Adrenal gland (tissue), 12 donors: ENCODE data around the gene MATN1. TPM values are rescaled to one million over a fixed set of nuclear protein-coding genes. Genes with fewer than 3 reads are reported as not detected.
A peak's percentile ranks its signal among the peaks of the same experiment; 100 is the strongest.

Source experiments
- DNase-seq, 7 donors: peaks; one replicate each; pipeline ENCODE4 v3.0.0-alpha.2; 2019 to 2020
- H3K27ac ChIP-seq, 5 donors: fragments of 200-600 bp; sonication (generic) in 4 of 5; 1 replicate in 3 of 5; 2 replicates in 2 of 5; pipeline versions ENCODE4 v1.5.1 to v1.8.0; 2016 to 2020; ENCODE audit warnings: mild to moderate bottlenecking in 1 of 5
- H3K27me3 ChIP-seq: fragments of 200-600 bp; 2 replicates; pipeline ENCODE4 v1.8.0; 2021
- H3K36me3 ChIP-seq, 2 donors: fragments of 200-600 bp; replicated peaks in 1 of 2; 1 replicate in 1 of 2; 2 replicates in 1 of 2; pipeline versions ENCODE4 v1.5.1 to v1.8.0; 2018 to 2022
- H3K4me1 ChIP-seq, 2 donors: fragments of 200-600 bp; replicated peaks in 1 of 2; 1 replicate in 1 of 2; 2 replicates in 1 of 2; pipeline versions ENCODE4 v1.5.1 to v1.8.0; 2018 to 2021
- H3K4me3 ChIP-seq, 4 donors: fragments of 200-600 bp; sonication (generic) in 3 of 4; one replicate each; pipeline ENCODE4 v1.5.1; 2016 to 2018
- H3K9me3 ChIP-seq, 3 donors: fragments of 200-600 bp; sonication (generic) in 1 of 3; replicated peaks in 1 of 3; 1 replicate in 2 of 3; 2 replicates in 1 of 3; pipeline versions ENCODE4 v1.5.1 to v1.8.0; 2016 to 2021
- CTCF ChIP-seq, 6 experiments: fragments of 450-650 bp in 4 of 6; fragments of 200-600 bp in 2 of 6; sonication (generic) in 1 of 6; IDR thresholded peaks; 1 replicate in 5 of 6; 2 replicates in 1 of 6; pipeline versions ENCODE4 v1.5.1 to v1.8.0; 2016 to 2021; ENCODE audit warnings: antibody characterized with exemption in 6 of 6, mild to moderate bottlenecking in 2 of 6, moderate library complexity in 1 of 6
- POLR2A ChIP-seq, 2 donors: fragments of 450-650 bp; IDR thresholded peaks; one replicate each; pipeline ENCODE4 v1.6.1; 2017; ENCODE audit warnings: antibody characterized with exemption in 2 of 2, mild to moderate bottlenecking in 2 of 2, moderate library complexity in 1 of 2
- WGBS, 4 donors: extraction: QIAGEN DNeasy Blood & Tissue Kit in 2 of 4; methylation state at CpG; one replicate each; pipeline versions ENCODE4 v1.1.5 to v1.1.7; 2013 to 2017; 5-methylcytosine and 5-hydroxymethylcytosine counted together
- intact Hi-C, 2 donors: fragments of 100-400 bp; cut with DNase I; formaldehyde crosslinking; loops; one replicate each; pipeline versions ENCODE4 v1.14.1 to v1.15.0; 2022 to 2023
- polyA plus RNA-seq, 3 donors: library from polyadenylated mRNA; stranded (reverse); fragments of 200-250 nt in 2 of 3; fragments of 350-450 nt in 1 of 3; fragmentation: Illumina TruSeq in 1 of 3; extraction: RNeasy Lipid Tissue Mini Kit (QIAGEN cat#74804) in 1 of 3; gene quantifications; one replicate each; pipeline ENCODE4 v1.2.3, GENCODE V29; 2013 to 2014
- total RNA-seq, 9 donors: library from RNA; depleted of rRNA in 4 of 9; stranded (reverse); fragments of >200 nt in 4 of 9; fragments of 120-200 nt in 1 of 9; fragmentation: NEBNext Ultra II Directional in 1 of 9; extraction: Animal tissue kit (Norgen Biotek cat#: 25700) in 1 of 9; gene quantifications; one replicate each; pipeline versions ENCODE4 v1.1.0 to v1.2.4, GENCODE V29; 2013 to 2023
- donor health status: healthy with polysubstance abuse.
- donor health status: Bipolar disorder and iron deficiency.
- donor health status: DM: yes; HTN: yes; CAD: no.
- donor health status: DM: no; HTN: no; CAD: no.
- donor health status: DM: no; HTN: no; CAD: no.
- donor health status: DM: yes; HTN: yes; CAD: no.

Gene MATN1
- total and polyA plus RNA-seq, 12 donors = 0.05 to 0.55 (median 0.18) TPM; not detected in 6

- no peak for DNase-seq
- intact Hi-C loops = no loop called here
- no peak for TF ChIP-seq POLR2A (IDR thresholded peaks at IDR 0.05)
- no peak for TF ChIP-seq CTCF (IDR thresholded peaks at IDR 0.05)
- Histone ChIP-seq H3K27ac (no peak overlapping the region), H3K27me3 (peaks cover 34% of the 10 kb centered on the region), H3K4me3 (no peak overlapping the region), H3K36me3 (no peaks in the 10 kb centered on the region), H3K4me1 (no peaks in the 10 kb centered on the region), H3K9me3 (no peaks in the 10 kb centered on the region)
- WGBS, 4 donors = 88 to 97% (median 93%) methylated on average over 6 of the region's 6 CpGs
These were observed 35.5 kb downstream of the MATN1 start for GRCh38 chr1:30687886-30688285.

- no peak overlapping the region for H3K27ac ChIP-seq
These were observed 37.0 kb downstream of the MATN1 start for GRCh38 chr1:30686236-30686935.

GRCh38 chr1:30685796-30686165 lies 37.6 kb downstream of the MATN1 start:
- H3K9me3 ChIP-seq = no peaks in the 10 kb centered on the region
- H3K36me3 ChIP-seq = no peaks in the 10 kb centered on the region
- intact Hi-C loops = no loop called here
- TF ChIP-seq POLR2A (IDR thresholded peaks at IDR 0.05) (no peak), CTCF (IDR thresholded peaks at IDR 0.05) (no peak)
- H3K4me1 ChIP-seq = no peaks in the 10 kb centered on the region
- peak in 1 of 7 donors; percentile 8 for DNase-seq
- peaks cover 27% of the 10 kb centered on the region for H3K27me3 ChIP-seq
- no peak overlapping the region for H3K4me3 ChIP-seq
- 36 to 46% (median 44%) methylated on average over 7 to 11 of the region's 11 CpGs for WGBS, 4 donors
- no peak overlapping the region for H3K27ac ChIP-seq

More at GRCh38 chr1:30686236-30686935, 37.0 kb downstream of the MATN1 start:
- 50 to 74% (median 61%) methylated on average over 6 to 10 of the region's 10 CpGs for WGBS, 4 donors
- Histone ChIP-seq H3K36me3 (no peaks in the 10 kb centered on the region), H3K9me3 (no peaks in the 10 kb centered on the region), H3K4me1 (no peaks in the 10 kb centered on the region), H3K4me3 (no peak overlapping the region), H3K27me3 (peaks cover 27% of the 10 kb centered on the region)
- TF ChIP-seq CTCF (IDR thresholded peaks at IDR 0.05) = no peak
- intact Hi-C loops = no loop called here
- peak in 1 of 7 donors; percentile 6 for DNase-seq

- 4 to 8% (median 5%) methylated on average over 18 to 56 of the region's 56 CpGs for WGBS, 4 donors
- TF ChIP-seq CTCF (IDR thresholded peaks at IDR 0.05) (no peak), POLR2A (IDR thresholded peaks at IDR 0.05) (no peak)
- Histone ChIP-seq H3K4me1 (no peaks in the 10 kb centered on the region), H3K4me3 (no peak overlapping the region), H3K27me3 (peaks cover 27% of the 10 kb centered on the region), H3K9me3 (no peaks in the 10 kb centered on the region), H3K27ac (no peak overlapping the region), H3K36me3 (no peaks in the 10 kb centered on the region)
- intact Hi-C loops = no loop called here
- peak in 5 of 7 donors; percentile 23 to 91 (median 42) for DNase-seq
These were observed 38.2 kb downstream of the MATN1 start for GRCh38 chr1:30684881-30685795.
